Neutrophil (primary cell): ENCODE data around the gene EGFL7.

Source experiments
- H3K27ac ChIP-seq: fragments of 200-600 bp; sonication (generic); 2 replicates; pipeline ENCODE4 v1.5.1; 2016; ENCODE audit warnings: mild to moderate bottlenecking, moderate library complexity
- H3K27me3 ChIP-seq: fragments of 200-600 bp; sonication (generic); 2 replicates; pipeline ENCODE4 v1.6.0; 2016; ENCODE audit warnings: mild to moderate bottlenecking
- H3K36me3 ChIP-seq: fragments of 200-600 bp; sonication (generic); 2 replicates; pipeline ENCODE4 v1.5.1; 2017
- H3K4me1 ChIP-seq, 2 experiments: fragments of 200-600 bp in 1 of 2; sonication (generic) in 1 of 2; 1 replicate in 1 of 2; 2 replicates in 1 of 2; pipeline versions ENCODE4 v1.5.1 to v1.6.1; 2013 to 2016; ENCODE audit warnings: low read depth in 1 of 2, low read length in 1 of 2, mild to moderate bottlenecking in 1 of 2, moderate library complexity in 1 of 2; ENCODE audit not compliant: control insufficient read depth in 1 of 2, insufficient read depth in 1 of 2
- H3K4me3 ChIP-seq, 2 experiments: fragments of 200-600 bp in 1 of 2; sonication (generic) in 1 of 2; 1 replicate in 1 of 2; 2 replicates in 1 of 2; pipeline ENCODE4 v1.5.1; 2013 to 2016; ENCODE audit warnings: low read depth in 1 of 2, low read length in 1 of 2, mild to moderate bottlenecking in 1 of 2, moderate library complexity in 1 of 2
- H3K9me3 ChIP-seq: fragments of 200-600 bp; sonication (generic); 2 replicates; pipeline ENCODE4 v1.5.1; 2016
- TF ChIP-seq, protein P1 (sequence below): fragments of 200-600 bp; sonication (generic); IDR thresholded peaks from 2 replicates; pipeline ENCODE4 v1.5.1; 2016; ENCODE audit warnings: antibody characterized with exemption

The EGFL7 gene

DNA sequence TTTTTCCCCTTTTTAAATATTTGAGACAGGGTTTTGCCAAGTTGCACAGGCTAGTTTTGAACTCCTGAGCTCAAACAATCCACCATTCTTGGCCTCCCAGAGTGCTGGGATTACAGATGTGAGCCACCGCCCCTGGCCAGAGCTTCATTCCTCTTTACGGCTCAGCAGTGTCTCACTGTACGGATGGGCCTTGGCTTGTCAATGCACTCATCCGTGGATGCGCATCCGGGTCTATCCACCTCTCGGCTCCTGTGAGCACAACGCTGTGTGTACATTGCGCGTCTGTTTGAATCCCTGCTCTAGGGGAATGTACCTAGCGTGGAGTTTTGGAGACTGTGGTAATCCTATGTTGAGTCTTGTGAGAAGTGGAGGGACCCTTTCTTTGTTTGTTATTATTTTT is 10.9 kb upstream of the EGFL7 start:
- no peaks in the 10 kb centered on the region for H3K36me3 ChIP-seq
- H3K9me3 ChIP-seq = no peaks in the 10 kb centered on the region
- no peak overlapping the region for H3K4me3 ChIP-seq
- TF ChIP-seq, protein P1, sequence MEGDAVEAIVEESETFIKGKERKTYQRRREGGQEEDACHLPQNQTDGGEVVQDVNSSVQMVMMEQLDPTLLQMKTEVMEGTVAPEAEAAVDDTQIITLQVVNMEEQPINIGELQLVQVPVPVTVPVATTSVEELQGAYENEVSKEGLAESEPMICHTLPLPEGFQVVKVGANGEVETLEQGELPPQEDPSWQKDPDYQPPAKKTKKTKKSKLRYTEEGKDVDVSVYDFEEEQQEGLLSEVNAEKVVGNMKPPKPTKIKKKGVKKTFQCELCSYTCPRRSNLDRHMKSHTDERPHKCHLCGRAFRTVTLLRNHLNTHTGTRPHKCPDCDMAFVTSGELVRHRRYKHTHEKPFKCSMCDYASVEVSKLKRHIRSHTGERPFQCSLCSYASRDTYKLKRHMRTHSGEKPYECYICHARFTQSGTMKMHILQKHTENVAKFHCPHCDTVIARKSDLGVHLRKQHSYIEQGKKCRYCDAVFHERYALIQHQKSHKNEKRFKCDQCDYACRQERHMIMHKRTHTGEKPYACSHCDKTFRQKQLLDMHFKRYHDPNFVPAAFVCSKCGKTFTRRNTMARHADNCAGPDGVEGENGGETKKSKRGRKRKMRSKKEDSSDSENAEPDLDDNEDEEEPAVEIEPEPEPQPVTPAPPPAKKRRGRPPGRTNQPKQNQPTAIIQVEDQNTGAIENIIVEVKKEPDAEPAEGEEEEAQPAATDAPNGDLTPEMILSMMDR = no peak
- no peak overlapping the region for H3K27ac ChIP-seq
- no peaks in the 10 kb centered on the region for H3K4me1 ChIP-seq
- H3K27me3 ChIP-seq = peaks cover 100% of the 10 kb centered on the region

DNA sequence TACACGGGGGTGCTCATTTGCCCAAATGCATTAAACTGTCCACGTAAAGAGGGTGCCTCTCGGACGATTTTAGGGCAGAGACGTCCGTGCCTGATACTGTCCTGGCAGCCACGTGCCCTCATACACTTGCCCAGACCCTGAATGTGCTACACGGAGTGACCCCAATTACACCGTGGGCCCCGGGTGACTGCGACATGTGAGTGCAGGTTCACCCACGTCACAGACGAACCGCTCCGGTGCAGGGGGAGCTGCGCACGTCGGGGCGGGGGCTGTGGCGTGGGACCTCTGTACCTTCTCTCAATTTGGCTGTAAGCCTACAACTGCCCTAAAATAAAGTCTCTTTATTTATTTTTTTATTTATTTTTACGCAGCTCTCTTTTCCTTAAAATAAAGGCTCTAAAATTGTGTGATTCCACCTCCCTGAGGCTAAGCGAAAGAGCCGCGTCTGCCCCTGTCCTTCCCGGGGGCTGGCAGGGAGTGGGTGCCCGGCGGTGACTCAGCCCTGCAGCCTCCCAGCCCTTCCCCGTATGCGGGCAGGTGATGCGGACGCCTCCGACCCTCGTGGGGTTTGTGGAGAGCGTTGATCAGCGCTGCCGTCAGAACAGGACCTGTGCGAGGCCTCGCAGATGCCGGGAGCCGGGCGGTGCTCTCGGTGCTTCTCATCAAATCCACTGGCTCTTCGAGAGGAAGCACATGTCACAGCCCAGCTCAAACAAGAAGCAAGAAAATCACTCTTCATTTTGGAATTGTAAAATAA is 9.2 kb upstream of the EGFL7 start:
- Histone ChIP-seq H3K36me3 (no peaks in the 10 kb centered on the region), H3K4me3 (no peak overlapping the region), H3K27ac (no peak overlapping the region), H3K4me1 (no peaks in the 10 kb centered on the region), H3K9me3 (no peaks in the 10 kb centered on the region), H3K27me3 (peaks cover 100% of the 10 kb centered on the region)
- TF ChIP-seq, protein P1 = no peak

DNA sequence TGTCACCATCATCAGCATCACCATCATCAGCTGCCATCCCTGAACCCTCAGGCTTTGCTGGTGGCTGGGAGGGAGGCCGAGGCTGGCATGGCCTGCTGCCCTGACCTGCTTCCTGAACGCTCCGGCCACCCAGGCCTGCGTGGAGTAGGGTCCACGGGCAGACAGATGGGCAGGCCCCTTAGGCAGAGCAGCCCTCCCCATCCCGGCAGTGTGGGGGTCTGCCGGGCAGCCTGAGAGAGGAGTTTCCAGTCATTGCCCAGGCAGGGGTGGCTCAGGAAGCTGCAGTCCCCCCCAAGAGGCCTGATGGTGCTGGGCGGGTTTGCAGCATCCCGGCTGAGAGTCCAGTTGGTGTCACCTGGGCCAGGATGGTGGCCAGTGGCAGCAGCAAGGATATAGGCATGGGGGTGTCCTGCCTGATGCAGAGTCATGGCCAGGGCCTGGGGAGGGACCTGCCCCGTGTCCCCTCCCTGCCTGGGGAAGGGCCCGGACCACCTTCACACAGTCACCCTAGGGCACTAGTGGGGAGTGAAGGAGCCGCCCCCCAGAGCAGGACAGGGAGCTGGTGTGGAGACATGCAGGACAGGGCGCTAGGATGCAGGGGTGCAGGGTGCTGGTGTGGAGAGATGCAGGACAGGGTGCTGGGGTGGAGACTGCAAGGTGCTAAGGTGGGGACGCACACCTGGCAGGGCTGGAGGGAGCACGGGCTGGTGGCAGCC is 7.7 kb upstream of the EGFL7 start:
- Histone ChIP-seq H3K4me3 (no peak overlapping the region), H3K27ac (no peak overlapping the region), H3K9me3 (no peaks in the 10 kb centered on the region), H3K4me1 (no peaks in the 10 kb centered on the region), H3K27me3 (peaks cover 100% of the 10 kb centered on the region), H3K36me3 (no peaks in the 10 kb centered on the region)
- TF ChIP-seq, protein P1 = no peak

DNA sequence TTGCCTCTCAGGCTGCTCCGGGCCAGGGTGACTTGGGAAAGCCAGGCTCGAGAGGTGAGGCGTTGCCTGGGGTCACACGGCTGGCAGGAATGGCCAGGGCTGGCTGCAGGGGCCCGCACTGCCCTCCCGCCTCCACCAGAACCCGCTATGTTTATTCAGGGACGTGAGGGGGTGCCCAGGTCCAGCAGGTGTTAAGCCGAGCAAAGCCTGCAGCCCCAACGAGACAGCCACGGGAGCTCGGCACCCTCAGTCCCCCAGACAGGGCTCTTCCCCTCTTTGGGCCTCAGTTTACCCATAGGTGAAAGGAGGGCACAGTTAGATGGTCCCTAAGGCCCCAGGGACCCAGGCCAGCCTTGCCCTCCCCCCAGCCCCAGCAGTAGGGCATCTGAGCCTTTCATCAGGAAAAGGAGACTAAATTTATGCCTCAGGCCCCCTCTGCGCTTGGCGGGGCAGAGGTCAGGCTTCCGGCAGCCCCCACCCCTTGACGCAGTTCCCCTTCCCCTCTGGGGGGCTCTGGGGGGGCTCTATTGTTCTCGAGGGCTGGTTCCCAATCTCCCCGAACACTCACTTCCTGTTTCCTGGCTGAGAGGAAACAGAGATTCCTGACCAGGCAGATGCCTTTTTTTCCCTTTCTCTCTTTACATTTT is 7.1 kb upstream of the EGFL7 start:
- Histone ChIP-seq H3K27me3 (peaks cover 100% of the 10 kb centered on the region), H3K4me3 (no peak overlapping the region), H3K27ac (no peak overlapping the region), H3K36me3 (no peaks in the 10 kb centered on the region), H3K4me1 (no peaks in the 10 kb centered on the region), H3K9me3 (no peaks in the 10 kb centered on the region)
- TF ChIP-seq, protein P1 = no peak

DNA sequence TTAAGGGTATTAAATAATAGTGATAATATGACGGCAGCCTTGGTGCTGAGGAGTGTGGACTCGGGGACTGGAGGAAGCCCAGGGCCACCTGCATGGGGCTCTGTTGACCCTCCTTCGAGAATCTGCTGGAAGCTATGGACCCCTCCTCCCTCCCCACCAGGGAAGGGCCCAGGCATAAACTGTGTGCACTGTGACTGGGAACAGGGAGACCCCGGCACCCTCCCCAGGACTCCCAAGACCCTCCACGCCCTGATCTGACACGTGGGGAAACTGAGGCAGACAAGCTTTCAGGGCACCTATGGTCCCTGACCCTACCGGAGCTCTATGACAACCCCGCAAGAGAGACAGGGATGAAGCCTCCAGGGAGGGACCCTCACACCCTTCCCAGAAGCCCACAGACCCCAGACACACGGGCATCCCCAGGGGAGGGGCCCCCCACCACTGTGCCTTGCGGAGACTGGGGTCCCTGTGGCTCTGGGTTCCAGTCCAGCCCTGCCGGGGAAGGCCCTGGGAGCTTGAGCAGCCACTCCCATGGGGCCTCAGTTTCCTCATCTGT is 6.5 kb upstream of the EGFL7 start:
- Histone ChIP-seq H3K27ac (no peak overlapping the region), H3K4me1 (no peaks in the 10 kb centered on the region), H3K4me3 (no peak overlapping the region), H3K36me3 (no peaks in the 10 kb centered on the region), H3K9me3 (no peaks in the 10 kb centered on the region), H3K27me3 (peaks cover 100% of the 10 kb centered on the region)
- TF ChIP-seq, protein P1 = no peak
